ENCODE results near the gene TRMT6. TPM values are rescaled to one million over a fixed set of nuclear protein-coding genes. Genes with fewer than 3 reads are reported as not detected.

TRMT6 gene
- total RNA-seq, result 10 to 100 TPM in 1 of 2 donors, 1 to 10 TPM in 1; 4.5 to 12.3 TPM

GRCh38 chr20:5950271-5951031 lies at the start of gene TRMT6, which contains the start of gene MCM8:
Gene TRMT6, minus strand, starts transcription at chr20:5950533. Its CDS starts 128 bp downstream, at chr20:5950405.
Gene MCM8, plus strand, starts transcription at chr20:5950652. Its CDS starts 1,364 bp downstream, at chr20:5952016.

Small RNAs within 50 kb of the gene (small RNA-seq; reads per million reads assigned to genes)
- 0 reads per million in 2 donors for gene RF00019
- gene RNU1-55P, result 3.4 to 10.1 reads per million in 2 donors

Other genes with a start within 250 kb of the TRMT6 start
- gene SHLD1, start 200.1 kb downstream of the TRMT6 start, total RNA-seq, result 1 to 10 TPM; 2.1 to 3.0 TPM
- gene CHGB, start 39.0 kb downstream of the TRMT6 start, total RNA-seq, result under 1 TPM in 1 of 2 donors, not detected in 1; 0.34 TPM
- gene MCM8, start 119 bp upstream of the TRMT6 start, total RNA-seq, result 10 to 100 TPM in 1 of 2 donors, 1 to 10 TPM in 1; 8.9 to 21.0 TPM
- gene CRLS1, start 55.6 kb upstream of the TRMT6 start, total RNA-seq, result 10 to 100 TPM; 21.7 to 33.0 TPM
- not detected for gene LRRN4, start 103.5 kb upstream of the TRMT6 start, total RNA-seq
- gene FERMT1, start 172.5 kb upstream of the TRMT6 start, total RNA-seq, result under 1 TPM in 1 of 2 donors, not detected in 1; under 0.01 TPM

Data from melanocyte of skin (primary cell).